Hippocampal formation (tissue), 2 donors: ENCODE data around the gene CFAP57.
"Not testable (repeated sequence)": the region's sequence is repeated elsewhere in the genome, so short reads cannot be mapped to it uniquely, and the experiment has no call there.

Source experiments
- DNase-seq, 2 donors: peaks; one replicate each; lab custom pipeline; 2025; lab: John Stamatoyannopoulos, UW

Gene CFAP57

GRCh38 chr1:43172527-43172972 lies 420 bp downstream of the CFAP57 start:
- peak; percentile 90 to 91 for DNase-seq

DNA sequence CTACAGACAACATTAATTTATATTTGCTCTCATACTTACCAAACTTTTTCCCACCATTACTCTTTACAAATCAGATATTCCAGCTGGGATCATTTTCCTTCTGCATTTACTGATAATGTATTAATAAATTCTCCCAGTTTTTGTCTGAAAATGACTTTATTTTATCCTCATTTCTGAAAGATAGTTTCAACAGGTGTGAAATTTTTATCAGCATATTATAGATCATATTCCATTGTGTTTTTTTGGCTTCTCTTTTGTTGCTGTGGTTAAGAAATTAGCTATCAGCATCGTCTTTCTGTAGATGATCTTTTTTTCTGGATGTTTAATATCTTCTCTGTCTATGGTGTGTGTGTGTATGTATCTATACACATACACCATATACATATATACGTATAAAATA lies 2.7 kb downstream of the CFAP57 start:
- DNase-seq = no peak

- DNase-seq = no peak
Observed at GRCh38 chr1:43177691-43178090, 5.6 kb downstream of the CFAP57 start.

GRCh38 chr1:43184388-43184787 lies 12.3 kb downstream of the CFAP57 start:
- DNase-seq = no peak

DNA sequence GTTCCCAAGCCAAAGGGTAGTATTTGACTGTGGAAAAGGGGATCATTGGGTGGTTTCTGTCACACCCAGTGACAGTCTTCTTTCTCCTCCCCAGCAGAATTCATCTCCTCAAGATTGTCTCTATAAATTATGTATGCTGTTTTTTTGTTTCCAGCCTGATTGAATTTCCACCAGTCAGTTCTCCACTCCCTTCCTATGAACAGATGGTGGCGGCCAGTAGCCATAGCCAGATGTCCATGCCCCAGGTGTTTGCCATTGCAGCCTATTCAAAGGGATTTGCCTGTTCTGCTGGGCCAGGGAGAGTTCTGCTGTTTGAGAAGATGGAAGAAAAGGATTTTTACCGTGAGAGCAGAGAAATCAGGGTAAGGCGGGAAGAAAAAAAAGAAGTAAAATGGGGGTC lies 12.9 kb downstream of the CFAP57 start:
- DNase-seq = no peak

GRCh38 chr1:43188106-43188505 lies 16.0 kb downstream of the CFAP57 start:
- DNase-seq = no peak

GRCh38 chr1:43194509-43194908 lies 22.4 kb downstream of the CFAP57 start:
- DNase-seq = no peak

DNA sequence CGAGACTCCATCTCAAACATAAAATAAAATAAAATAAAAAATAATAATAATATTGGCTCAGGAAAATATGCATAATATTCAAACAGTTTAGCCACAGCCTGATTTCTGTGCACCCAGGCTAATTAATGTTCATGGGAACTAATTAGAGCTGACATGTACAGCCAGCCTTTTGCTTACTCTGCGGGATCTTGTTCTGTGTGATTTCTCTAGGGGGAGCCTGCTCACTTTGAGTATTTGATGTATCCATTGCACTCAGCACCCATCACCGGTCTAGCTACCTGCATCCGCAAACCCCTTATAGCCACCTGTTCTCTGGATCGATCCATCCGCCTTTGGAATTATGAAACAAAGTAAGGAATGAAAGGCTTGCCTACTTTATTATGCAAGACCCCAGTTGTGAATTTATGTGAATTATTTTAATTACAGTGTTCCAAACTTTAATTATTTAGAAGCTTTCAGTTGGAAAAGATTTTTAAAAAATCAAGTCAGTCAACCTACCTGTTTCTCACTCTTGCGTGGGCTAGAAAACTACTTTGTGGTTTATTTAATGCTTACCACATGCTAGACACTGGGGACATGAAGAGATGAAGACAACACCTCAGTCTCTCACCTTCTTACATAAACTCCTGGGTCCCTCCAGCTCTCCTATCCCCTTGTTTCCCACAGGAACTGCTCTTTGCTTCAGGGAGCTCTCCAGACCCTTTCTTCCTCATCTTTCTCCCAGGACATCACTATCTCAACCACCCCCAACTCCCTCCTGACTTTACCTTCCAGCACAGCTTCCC lies 25.4 kb downstream of the CFAP57 start:
- DNase-seq = no peak

- DNase-seq = no peak
Observed at GRCh38 chr1:43199093-43199726, 27.1 kb downstream of the CFAP57 start.

DNA sequence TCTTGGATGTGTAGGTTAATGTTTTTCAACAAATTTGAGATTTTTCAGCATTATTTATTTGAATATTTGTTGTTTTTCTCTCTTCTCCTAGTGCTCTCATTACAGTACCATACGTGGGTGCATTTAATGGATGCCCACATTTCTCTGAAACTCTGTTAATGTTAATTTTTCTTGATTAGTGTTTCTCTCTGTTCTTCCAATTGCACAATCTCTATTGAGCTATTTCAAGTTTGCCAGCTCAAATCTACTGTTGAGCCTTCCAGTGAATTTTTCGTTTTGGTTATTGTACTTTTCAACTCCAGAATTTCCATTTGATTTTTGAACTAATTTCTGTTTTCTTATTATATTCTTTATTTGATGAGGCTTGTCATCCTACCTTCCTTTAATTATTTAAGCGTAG lies 31.7 kb downstream of the CFAP57 start:
- DNase-seq = no peak

DNA sequence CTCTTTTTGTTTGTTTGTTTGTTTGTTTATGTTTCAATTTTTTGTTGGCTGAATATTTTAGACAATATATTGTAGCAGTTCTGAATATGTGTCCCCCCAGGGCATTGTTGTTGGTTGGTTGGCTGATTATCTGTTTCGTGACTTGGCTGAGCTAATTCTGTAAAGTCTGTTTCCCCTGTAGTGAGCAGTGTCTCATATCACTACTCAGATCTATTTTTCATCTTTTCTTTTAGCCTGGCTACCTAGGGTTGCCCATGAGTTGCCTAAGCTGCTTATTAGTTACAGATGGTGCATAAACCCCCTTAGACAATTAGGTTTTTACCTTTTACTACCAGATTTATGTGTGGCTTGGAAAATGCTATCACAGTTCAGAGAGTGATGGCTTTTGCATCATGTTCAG lies 32.3 kb downstream of the CFAP57 start:
- DNase-seq = no peak

- DNase-seq = no peak
Observed at GRCh38 chr1:43205671-43206070, 33.5 kb downstream of the CFAP57 start.

DNA sequence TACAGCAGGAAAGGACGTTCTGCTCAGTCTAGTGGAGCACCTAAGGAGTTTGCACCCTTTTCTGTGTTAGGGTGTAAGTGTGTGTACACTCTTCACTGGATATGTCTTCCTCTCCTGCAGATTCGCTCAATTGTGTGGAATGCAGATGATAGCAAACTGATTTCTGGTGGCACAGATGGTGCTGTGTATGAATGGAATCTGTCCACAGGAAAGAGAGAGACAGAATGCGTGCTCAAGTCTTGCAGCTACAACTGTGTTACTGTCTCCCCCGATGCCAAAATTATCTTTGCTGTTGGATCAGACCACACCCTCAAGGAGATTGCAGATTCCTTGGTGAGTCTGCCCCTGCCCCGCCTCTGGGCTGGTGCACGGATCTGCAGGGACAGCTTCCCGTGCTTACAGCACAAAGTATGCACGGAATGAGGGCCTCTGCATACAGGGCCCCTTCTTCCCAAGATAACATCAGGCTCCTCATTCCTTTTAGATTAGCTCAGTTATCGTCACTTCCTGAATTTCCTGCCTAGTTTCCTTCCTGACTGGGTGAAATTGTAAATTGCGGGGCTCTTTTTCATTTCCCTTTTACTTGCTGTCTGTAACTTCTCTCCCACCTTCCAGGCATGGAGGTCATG lies 34.6 kb downstream of the CFAP57 start:
- DNase-seq = no peak

DNA sequence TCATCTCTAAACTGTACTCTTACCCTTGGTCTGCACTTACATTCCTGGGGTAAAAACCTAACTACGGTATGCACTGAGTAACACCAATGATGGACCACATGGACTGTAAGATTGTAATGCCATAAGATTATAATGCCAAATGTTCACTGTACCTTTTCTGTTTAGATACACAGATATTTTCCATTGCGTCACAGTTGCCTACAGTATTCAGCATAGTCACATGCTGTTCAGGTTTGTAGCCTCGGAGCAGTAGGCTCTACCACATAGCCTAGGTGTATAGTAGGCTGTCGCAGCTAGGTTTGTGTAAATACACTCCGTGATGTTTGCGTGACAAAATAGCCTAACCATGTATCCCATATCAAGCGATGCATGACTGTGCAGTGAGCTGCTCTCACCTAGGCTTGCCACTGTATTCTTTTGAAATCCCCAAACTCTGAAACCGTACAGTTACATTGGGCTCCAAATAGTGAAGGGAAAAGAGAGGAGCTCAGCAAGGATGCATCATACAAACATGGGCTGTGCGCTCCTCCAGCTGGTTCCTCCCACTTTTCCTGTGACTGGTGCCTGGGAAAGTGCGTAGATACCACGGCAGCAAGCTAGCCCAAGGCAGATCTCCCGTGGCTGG lies 35.2 kb downstream of the CFAP57 start:
- DNase-seq = no peak

DNA sequence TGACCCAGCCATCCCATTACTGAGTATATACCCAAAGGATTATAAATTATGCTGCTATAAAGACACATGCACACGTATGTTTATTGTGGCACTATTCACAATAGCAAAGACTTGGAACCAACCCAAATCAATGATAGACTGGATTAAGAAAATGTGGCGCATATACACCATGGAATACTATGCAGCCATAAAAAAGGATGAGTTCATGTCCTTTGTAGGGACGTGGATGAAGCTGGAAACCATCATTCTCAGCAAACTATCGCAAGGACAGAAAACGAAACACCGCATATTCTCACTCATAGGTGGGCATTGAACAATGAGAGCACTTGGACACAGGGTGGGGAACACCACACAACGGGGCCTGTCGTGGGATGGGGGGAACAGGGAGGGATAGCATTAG lies 36.1 kb downstream of the CFAP57 start:
- DNase-seq = not testable (repeated sequence)

DNA sequence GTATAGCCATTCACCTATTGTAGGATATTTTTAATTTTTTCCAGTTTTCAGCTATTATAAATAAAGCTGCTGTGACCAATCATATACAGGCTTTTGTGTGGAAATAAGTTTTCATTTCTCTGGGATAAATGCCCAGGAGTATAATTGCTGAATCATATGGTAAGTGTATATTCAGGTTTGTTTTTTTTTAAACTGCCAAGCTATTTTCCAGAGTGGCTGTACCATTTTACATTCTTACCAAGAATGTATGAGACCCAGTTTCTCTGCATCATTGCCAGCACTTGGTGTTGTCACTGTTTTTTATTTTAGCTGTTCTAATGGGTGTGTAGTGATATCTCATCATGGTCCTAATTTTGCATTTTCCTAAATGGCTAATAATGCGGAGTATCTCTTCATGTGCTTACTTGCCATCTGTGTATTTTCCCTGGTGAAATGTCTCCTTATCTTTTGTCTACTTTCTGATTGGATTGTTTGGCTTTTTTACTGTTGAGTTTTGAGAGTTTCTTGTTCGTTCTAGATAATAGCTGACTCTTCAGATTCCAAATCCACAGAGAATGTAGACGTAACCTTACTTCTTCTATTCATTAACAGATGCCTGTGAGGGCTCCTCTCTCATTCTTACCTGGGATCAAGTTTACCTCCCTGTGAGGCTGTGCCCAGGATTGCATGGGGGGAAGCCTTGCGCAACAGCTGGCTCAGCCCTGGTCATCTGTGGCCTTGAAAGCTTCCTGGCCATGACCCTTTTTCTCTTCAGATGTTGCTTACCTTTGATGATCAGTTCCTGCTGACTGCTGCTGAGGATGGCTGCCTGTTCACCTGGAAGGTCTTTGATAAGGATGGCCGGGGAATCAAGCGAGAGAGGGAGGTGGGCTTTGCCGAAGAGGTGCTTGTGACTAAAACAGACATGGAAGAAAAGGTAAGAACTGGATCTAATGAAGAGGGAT lies 42.6 kb downstream of the CFAP57 start:
- no peak for DNase-seq

GRCh38 chr1:43217747-43218146 lies 45.6 kb downstream of the CFAP57 start:
- no peak for DNase-seq

DNA sequence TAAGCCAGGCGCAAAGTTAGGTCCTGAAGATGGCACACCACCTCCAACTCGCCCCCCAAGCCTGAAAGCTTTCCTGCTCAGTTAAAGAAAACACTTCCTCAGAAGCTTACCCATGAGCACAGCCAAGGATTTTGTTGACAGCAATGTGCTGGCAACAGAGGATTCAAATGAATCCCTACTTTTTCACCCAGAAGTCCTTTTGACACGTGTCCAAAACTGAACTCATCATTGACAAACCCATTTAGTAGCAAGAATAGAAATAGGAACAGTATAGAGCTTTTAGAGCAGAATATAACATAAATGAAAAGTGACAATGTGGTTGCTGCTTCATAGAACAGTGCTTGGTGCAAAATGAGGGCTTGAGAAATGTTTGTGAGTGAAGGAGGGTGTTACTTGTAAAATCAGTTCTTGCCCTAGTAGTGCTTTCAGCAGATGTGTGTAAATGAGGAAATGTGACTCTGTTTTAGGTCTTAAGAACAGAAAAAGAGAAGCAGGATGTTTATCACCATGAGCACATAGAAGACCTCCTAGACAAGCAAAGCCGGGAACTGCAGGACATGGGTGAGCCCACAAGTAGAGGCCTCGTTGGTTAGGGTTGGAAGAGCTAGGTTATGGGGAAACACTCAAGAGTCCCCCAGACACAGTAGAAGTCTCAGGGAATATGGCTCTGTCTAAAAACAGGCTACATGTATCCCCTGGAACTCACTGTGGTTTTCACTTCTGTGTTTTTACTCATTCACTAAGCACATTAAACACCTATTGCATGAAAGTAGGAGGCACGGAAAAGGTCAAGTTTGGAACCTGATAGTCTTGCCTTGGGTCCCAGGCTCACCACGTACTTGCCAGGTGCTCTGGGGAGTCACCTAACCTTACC lies 49.0 kb downstream of the CFAP57 start:
- no peak for DNase-seq

DNA sequence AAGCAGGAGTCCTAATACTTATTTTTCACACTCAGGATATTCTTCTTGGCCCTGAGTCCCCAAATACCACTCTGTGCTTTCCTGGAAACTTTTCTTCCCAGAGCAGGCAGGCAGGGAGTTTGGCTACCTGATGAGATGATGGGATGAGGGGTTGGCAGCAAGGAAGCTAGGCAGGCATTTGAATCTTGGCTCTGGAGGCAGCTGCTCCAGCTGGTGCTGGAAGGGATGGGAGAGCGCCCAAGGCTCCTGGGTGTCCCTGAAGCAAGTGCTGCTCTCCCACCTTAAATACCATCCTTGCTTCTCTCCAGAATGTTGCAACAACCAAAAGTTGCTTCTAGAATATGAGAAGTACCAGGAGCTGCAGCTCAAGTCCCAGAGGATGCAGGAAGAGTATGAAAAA lies 49.7 kb downstream of the CFAP57 start:
- DNase-seq = no peak

GRCh38 chr1:43222879-43223278 lies 50.7 kb downstream of the CFAP57 start:
- DNase-seq = no peak

- DNase-seq = no peak
Observed at GRCh38 chr1:43225168-43225567, 53.0 kb downstream of the CFAP57 start.
